Smooth muscle cell (in vitro differentiated cells): ENCODE data around the gene DDX28. TPM values are rescaled to one million over a fixed set of nuclear protein-coding genes. Genes with fewer than 3 reads are reported as not detected.

Experiments used
- DNase-seq: peaks from one replicate; lab custom pipeline; 2025; ENCODE audit not compliant: unreplicated experiment; lab: John Stamatoyannopoulos, UW
- H2AFZ ChIP-seq: fragments of 200-600 bp; sonication (generic); 2 replicates; pipeline ENCODE4 v1.6.0; 2016; ENCODE audit warnings: antibody characterized with exemption, low read depth, mild to moderate bottlenecking
- H3F3A ChIP-seq: fragments of 200-600 bp; sonication (generic); 2 replicates; pipeline ENCODE4 v1.6.0; 2017; ENCODE audit warnings: antibody characterized with exemption, low read depth
- H3K27ac ChIP-seq: fragments of 200-600 bp; sonication (generic); 2 replicates; pipeline ENCODE4 v1.5.1; 2016; ENCODE audit warnings: low read depth, mild to moderate bottlenecking
- H3K27me3 ChIP-seq: fragments of 200-600 bp; sonication (generic); 2 replicates; pipeline ENCODE4 v1.6.1; 2016; ENCODE audit warnings: low read depth, mild to moderate bottlenecking
- H3K36me3 ChIP-seq: fragments of 200-600 bp; sonication (generic); 2 replicates; pipeline ENCODE4 v1.5.1; 2016; ENCODE audit warnings: low read depth
- H3K4me1 ChIP-seq: fragments of 200-600 bp; sonication (generic); 2 replicates; pipeline ENCODE4 v1.5.1; 2016; ENCODE audit warnings: low read depth
- H3K4me2 ChIP-seq: fragments of 200-600 bp; sonication (generic); 2 replicates; pipeline ENCODE4 v1.6.0; 2016; ENCODE audit warnings: mild to moderate bottlenecking
- H3K4me3 ChIP-seq: fragments of 200-600 bp; sonication (generic); 2 replicates; pipeline ENCODE4 v1.5.1; 2016; ENCODE audit warnings: mild to moderate bottlenecking
- H3K79me2 ChIP-seq: fragments of 200-600 bp; sonication (generic); 2 replicates; pipeline ENCODE4 v1.6.0; 2016; ENCODE audit warnings: low read depth, mild to moderate bottlenecking
- H3K9ac ChIP-seq: fragments of 200-600 bp; sonication (generic); 2 replicates; pipeline ENCODE4 v1.6.0; 2016; ENCODE audit warnings: low read depth
- H3K9me3 ChIP-seq: fragments of 200-600 bp; sonication (generic); replicated peaks from 2 replicates; pipeline ENCODE4 v1.5.1; 2016; ENCODE audit warnings: low read depth
- H4K20me1 ChIP-seq: fragments of 200-600 bp; sonication (generic); 2 replicates; pipeline ENCODE4 v1.6.0; 2016; ENCODE audit warnings: low read depth
- WGBS: methylation state at CpG from one replicate; pipeline ENCODE4 v1.1.7; 2016; ENCODE audit warnings: low lambda C conversion rate; 5-methylcytosine and 5-hydroxymethylcytosine counted together
- polyA plus RNA-seq: library from polyadenylated mRNA; unstranded; fragments of >200 nt; fragmentation: Nextera tagmentation; extraction: Ambion mirVana; gene quantifications from 2 replicates; pipeline ENCODE4 v1.2.1, GENCODE V29; 2016
- total RNA-seq: library from RNA; depleted of rRNA; stranded (reverse); fragments of >200 nt; gene quantifications from 2 replicates; pipeline ENCODE4 v1.2.3, GENCODE V29; 2014
- TF ChIP-seq, protein P1 (sequence below): fragments of 200-600 bp; sonication (generic); IDR thresholded peaks from 2 replicates; pipeline ENCODE4 v1.5.1; 2017; ENCODE audit warnings: borderline replicate concordance, mild to moderate bottlenecking, antibody characterized with exemption; ENCODE audit not compliant: insufficient read depth, poor library complexity, severe bottlenecking

The DDX28 gene
- total and polyA plus RNA-seq, 2 experiments from 2014 or later, result 6.7 to 9.0 TPM

DNA sequence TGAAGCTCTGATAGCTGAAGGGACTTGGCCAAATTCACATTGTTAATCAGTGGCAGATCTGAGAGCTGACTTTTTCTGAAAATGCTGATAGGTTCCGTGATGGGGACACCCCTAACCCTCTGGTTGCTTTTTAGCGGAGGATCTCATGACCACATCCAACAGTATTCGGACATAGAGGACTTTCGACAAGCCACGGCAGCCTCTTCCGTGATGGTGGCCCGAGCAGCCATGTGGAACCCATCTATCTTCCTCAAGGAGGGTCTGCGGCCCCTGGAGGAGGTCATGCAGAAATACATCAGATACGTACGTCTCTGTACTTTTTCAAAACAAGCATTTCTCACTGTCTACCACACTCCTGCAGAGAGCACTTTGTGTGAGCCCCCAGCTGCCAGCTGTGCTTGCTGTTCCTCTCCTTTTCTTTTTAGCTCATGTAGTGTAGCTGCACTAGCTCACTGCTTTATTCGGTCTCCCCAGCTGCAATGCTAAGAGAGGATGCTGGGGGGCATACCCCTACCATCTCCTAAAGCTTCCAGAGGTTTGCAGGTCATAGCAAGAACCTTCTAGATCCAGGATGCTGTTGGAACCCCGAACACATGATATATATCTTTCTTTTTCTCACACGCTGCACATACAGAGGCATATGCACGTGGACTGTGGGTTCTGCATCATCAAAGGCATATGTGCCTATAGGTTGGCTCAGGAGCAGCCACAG lies 47.9 kb upstream of the DDX28 start:
- TF ChIP-seq, protein P1, sequence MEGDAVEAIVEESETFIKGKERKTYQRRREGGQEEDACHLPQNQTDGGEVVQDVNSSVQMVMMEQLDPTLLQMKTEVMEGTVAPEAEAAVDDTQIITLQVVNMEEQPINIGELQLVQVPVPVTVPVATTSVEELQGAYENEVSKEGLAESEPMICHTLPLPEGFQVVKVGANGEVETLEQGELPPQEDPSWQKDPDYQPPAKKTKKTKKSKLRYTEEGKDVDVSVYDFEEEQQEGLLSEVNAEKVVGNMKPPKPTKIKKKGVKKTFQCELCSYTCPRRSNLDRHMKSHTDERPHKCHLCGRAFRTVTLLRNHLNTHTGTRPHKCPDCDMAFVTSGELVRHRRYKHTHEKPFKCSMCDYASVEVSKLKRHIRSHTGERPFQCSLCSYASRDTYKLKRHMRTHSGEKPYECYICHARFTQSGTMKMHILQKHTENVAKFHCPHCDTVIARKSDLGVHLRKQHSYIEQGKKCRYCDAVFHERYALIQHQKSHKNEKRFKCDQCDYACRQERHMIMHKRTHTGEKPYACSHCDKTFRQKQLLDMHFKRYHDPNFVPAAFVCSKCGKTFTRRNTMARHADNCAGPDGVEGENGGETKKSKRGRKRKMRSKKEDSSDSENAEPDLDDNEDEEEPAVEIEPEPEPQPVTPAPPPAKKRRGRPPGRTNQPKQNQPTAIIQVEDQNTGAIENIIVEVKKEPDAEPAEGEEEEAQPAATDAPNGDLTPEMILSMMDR, result no peak
- Histone ChIP-seq H3K4me1 (no peaks in the 10 kb centered on the region), H3K9me3 (no peaks in the 10 kb centered on the region), H3K27me3 (no peaks in the 10 kb centered on the region), H3F3A (no peaks in the 10 kb centered on the region), H3K9ac (no peak overlapping the region), H4K20me1 (no peaks in the 10 kb centered on the region), H3K27ac (no peak overlapping the region), H3K36me3 (no peaks in the 10 kb centered on the region), H3K4me3 (no peak overlapping the region), H3K4me2 (no peak overlapping the region), H3K79me2 (no peaks in the 10 kb centered on the region), H2AFZ (no peak overlapping the region)
- WGBS, result 94% methylated on average over 14 of the region's 14 CpGs
- DNase-seq, result no peak

DNA sequence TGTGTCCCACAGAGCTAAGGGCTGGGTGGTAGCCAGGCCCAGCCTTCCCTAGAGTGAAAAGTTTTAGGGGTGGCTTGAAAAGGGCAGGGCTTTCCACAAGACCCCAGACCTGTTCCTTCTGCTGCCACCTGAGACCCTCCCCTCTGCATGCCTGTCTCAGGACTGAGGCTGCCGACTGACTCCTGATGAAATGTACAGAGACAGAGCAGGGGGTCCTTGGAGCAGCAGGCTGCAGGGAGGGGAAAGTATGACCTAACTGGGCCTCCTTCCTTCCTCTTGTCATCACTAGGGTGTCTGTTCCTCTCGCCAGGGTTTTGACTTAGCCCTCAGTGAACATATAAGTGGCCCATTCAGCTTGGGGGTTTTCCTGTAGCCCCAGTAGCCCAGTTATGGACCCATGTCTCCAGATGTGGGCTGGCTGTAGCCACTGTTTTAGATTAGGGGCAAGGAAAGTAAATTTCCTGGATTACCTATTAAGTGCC lies 47.3 kb upstream of the DDX28 start:
- TF ChIP-seq, protein P1, result no peak
- H2AFZ ChIP-seq, result no peak overlapping the region
- no peaks in the 10 kb centered on the region for H3K27me3 ChIP-seq
- no peaks in the 10 kb centered on the region for H3K4me1 ChIP-seq
- H3K36me3 ChIP-seq, result no peaks in the 10 kb centered on the region
- H3F3A ChIP-seq, result no peaks in the 10 kb centered on the region
- no peak overlapping the region for H3K27ac ChIP-seq
- H3K4me3 ChIP-seq, result no peak overlapping the region
- no peaks in the 10 kb centered on the region for H3K9me3 ChIP-seq
- H3K79me2 ChIP-seq, result no peaks in the 10 kb centered on the region
- no peaks in the 10 kb centered on the region for H4K20me1 ChIP-seq
- DNase-seq, result no peak
- WGBS, result 98% methylated on average over 2 of the region's 2 CpGs
- no peak overlapping the region for H3K9ac ChIP-seq
- H3K4me2 ChIP-seq, result no peak overlapping the region

DNA sequence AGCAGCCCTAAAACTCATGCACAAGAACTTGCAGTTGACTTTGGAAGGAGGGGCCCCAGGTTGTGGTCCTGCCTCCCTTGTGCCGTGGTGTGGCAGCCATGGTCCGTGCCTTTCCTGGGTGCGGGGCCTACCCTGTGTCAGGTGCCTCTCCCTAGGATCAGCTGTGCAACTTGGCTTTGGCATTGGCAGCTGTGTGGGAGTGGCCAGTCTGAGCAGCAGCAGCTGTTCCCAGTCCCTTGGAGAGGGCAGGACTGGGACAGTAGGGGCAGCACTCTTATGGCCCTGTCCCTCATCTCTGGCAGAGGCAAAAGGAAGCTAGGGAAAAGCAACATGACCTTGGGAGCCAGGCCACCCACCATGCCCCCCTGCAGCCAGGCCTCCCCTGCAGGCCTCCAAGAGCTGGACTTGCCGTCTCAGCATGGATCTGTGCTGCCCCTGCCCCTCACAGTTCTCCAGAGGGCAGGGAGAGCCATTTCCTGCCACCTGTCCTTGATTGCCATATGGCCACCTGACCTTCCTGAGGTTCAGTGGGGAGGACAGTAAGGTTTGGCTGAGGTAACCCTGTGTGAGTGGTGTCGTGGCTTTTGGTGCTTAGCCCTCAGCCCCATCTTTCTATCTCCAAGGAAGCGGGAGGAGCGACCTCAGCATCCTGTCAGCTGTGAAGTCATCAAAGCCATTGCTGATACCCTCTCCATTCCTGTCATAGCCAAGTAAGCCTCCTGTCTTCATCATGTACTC lies 46.6 kb upstream of the DDX28 start:
- Histone ChIP-seq H3K4me2 (no peak overlapping the region), H3F3A (no peaks in the 10 kb centered on the region), H3K4me3 (no peak overlapping the region), H4K20me1 (no peaks in the 10 kb centered on the region), H3K4me1 (no peaks in the 10 kb centered on the region), H3K9me3 (no peaks in the 10 kb centered on the region), H3K9ac (no peak overlapping the region), H3K79me2 (no peaks in the 10 kb centered on the region), H3K27ac (no peak overlapping the region), H3K27me3 (no peaks in the 10 kb centered on the region), H2AFZ (no peak overlapping the region), H3K36me3 (no peaks in the 10 kb centered on the region)
- TF ChIP-seq, protein P1, result no peak
- no peak for DNase-seq
- WGBS, result 92% methylated on average over 7 of the region's 7 CpGs
